Lower lobe of right lung (tissue), 2 donors: ENCODE data around the gene SRGAP2C. TPM values are rescaled to one million over a fixed set of nuclear protein-coding genes. Genes with fewer than 3 reads are reported as not detected.
"Not testable (repeated sequence)": the region's sequence is repeated elsewhere in the genome, so short reads cannot be mapped to it uniquely, and the experiment has no call there.

Experiments used
- ATAC-seq, 2 donors: fragments of 200-7000 bp; cut with Tn5 transposase; one replicate each; pipeline ENCODE4 v1.9.1; 2020 to 2022; ENCODE audit warnings: mild to moderate bottlenecking in 2 of 2, moderate library complexity in 2 of 2
- DNase-seq: peaks from one replicate; pipeline ENCODE4 v3.0.0-alpha.2; 2020
- H3K27ac ChIP-seq: fragments of 200-600 bp; one replicate; pipeline ENCODE4 v1.8.0; 2022
- H3K27me3 ChIP-seq: fragments of 200-600 bp; one replicate; pipeline ENCODE4 v1.8.0; 2022; ENCODE audit warnings: low read depth
- H3K36me3 ChIP-seq: fragments of 200-600 bp; one replicate; pipeline ENCODE4 v1.8.0; 2022; ENCODE audit warnings: mild to moderate bottlenecking
- H3K4me1 ChIP-seq: fragments of 200-600 bp; one replicate; pipeline ENCODE4 v1.8.0; 2022
- H3K4me3 ChIP-seq: fragments of 200-600 bp; one replicate; pipeline ENCODE4 v1.8.0; 2022; ENCODE audit warnings: mild to moderate bottlenecking
- H3K9me3 ChIP-seq: fragments of 200-600 bp; one replicate; pipeline ENCODE4 v1.8.0; 2022
- intact Hi-C: fragments of 100-400 bp; cut with DNase I; formaldehyde crosslinking; loops from one replicate; pipeline ENCODE4 v1.11.0; 2022
- total RNA-seq: library from RNA; stranded (reverse); fragmentation: NEBNext Ultra II Directional; extraction: Animal tissue kit (Norgen Biotek cat#: 25700); gene quantifications from one replicate; pipeline ENCODE4 v1.2.1, GENCODE V29; 2021
- donor health status: DM: no; HTN: yes; CAD: no; lungs with severe emphysema.

SRGAP2C gene
- total RNA-seq, 1 donor from 2014 or later: 33.9 TPM

GRCh38 chr1:121224714-121225113 lies 39.9 kb downstream of the SRGAP2C start:
- H3K4me3 ChIP-seq, H3K27me3 ChIP-seq, DNase-seq, H3K9me3 ChIP-seq, H3K36me3 ChIP-seq, H3K4me1 ChIP-seq, H3K27ac ChIP-seq, intact Hi-C loops: not testable (repeated sequence)
- peak; percentile 91 to 94 for ATAC-seq

GRCh38 chr1:121226295-121226904 lies 41.6 kb downstream of the SRGAP2C start:
- H3K36me3 ChIP-seq, DNase-seq, ATAC-seq, H3K27ac ChIP-seq, H3K4me1 ChIP-seq, H3K27me3 ChIP-seq, H3K4me3 ChIP-seq, intact Hi-C loops, H3K9me3 ChIP-seq: not testable (repeated sequence)

GRCh38 chr1:121226925-121227324 lies 42.1 kb downstream of the SRGAP2C start:
- H3K27me3 ChIP-seq, H3K36me3 ChIP-seq, H3K9me3 ChIP-seq, H3K4me1 ChIP-seq, H3K27ac ChIP-seq, DNase-seq, intact Hi-C loops, H3K4me3 ChIP-seq, ATAC-seq: not testable (repeated sequence)

DNA sequence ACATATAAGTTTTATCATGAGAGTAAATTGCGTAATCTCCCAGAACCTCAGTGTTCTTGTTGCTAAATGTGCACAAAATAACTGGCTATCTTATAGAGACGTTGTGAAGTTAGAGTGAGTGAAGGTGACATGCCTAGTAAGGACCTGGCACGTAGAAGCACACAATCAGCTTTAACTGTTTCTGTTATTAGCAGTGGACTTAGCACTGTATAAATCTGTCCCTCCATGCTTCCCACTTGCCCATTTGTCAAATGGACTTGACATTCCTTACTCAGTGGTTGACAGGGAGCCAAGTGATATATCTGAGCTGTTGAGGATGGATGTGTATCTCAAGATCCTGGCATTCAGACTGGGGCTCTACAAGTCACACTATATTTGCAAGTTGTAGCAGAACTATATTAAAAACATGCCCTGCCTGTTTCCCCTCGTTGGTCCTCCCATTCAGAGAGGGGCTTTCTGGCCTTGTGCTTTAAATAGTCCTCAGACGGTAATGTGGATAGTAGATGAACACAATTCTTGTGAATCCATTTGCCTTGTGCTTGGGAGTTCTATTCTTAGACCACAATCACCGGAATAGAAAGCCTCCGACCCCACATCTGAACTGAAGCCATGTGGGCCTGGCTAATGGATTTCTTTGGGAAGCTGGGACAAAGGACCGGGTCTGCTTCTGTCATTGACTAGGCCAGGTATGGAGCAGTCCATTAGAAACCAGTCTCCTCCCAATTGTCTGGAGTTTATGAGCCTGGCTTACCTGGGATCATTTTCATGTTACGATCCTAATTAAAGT lies 43.0 kb downstream of the SRGAP2C start:
- H3K27ac ChIP-seq, ATAC-seq, H3K36me3 ChIP-seq, H3K27me3 ChIP-seq, DNase-seq, H3K4me1 ChIP-seq, H3K9me3 ChIP-seq, H3K4me3 ChIP-seq, intact Hi-C loops: not testable (repeated sequence)

DNA sequence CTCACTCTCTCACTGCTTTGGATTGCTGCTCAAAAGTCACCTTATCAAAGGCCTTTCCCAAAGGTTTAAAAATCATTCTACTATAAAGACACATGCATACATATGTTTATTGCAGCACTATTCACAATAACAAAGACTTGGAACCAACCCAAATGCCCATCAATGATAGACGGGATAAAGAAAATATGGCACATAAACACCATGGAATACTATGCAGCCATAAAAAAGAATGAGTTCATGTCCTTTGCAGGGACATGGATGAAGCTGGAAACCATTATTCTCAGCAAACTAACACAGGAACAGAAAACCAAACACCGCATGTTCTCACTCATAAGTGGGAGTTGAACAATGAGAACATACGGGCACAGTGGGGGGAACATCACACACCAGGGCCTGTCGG lies 45.9 kb downstream of the SRGAP2C start:
- H3K27me3 ChIP-seq, H3K4me3 ChIP-seq, H3K4me1 ChIP-seq, ATAC-seq, H3K36me3 ChIP-seq, DNase-seq, H3K9me3 ChIP-seq, intact Hi-C loops, H3K27ac ChIP-seq: not testable (repeated sequence)

- H3K27ac ChIP-seq, DNase-seq, H3K9me3 ChIP-seq, ATAC-seq, H3K27me3 ChIP-seq, H3K36me3 ChIP-seq, intact Hi-C loops, H3K4me3 ChIP-seq, H3K4me1 ChIP-seq: not testable (repeated sequence)
Observed at GRCh38 chr1:121232445-121233125, 47.8 kb downstream of the SRGAP2C start.

DNA sequence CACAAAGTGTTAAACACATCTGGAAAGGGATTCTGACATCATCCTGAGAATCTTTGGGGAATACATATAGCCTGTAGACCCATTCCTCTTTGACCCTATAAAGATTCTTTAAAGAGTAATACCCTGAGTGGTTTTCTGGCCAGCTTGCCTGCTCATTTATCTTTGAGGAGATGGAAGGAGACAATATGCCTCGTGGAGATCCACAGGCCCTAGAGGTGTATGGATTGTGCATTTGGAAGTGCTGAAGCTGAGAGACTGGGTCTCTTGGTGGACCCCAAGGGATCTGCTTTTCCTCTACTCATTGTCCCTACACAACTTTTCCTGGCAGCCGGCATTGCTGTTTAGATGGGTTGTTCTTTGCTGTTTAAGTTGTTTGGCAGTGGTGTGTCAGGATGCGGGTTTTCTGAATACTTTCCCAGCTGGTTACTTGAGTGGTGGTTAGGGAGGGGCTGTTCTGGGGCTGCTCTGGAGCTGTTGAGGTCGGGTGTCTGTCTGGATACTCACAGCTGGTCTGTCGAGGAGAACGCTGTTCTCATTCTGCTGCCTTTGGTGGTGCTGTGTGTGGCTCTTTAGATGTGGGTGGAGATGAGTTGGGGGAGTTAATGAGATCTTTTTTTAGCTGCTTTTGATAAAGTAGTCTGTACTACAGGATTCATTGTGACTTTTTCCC lies 49.5 kb downstream of the SRGAP2C start:
- ATAC-seq, intact Hi-C loops, H3K4me3 ChIP-seq, H3K36me3 ChIP-seq, H3K4me1 ChIP-seq, H3K9me3 ChIP-seq, DNase-seq, H3K27ac ChIP-seq, H3K27me3 ChIP-seq: not testable (repeated sequence)

DNA sequence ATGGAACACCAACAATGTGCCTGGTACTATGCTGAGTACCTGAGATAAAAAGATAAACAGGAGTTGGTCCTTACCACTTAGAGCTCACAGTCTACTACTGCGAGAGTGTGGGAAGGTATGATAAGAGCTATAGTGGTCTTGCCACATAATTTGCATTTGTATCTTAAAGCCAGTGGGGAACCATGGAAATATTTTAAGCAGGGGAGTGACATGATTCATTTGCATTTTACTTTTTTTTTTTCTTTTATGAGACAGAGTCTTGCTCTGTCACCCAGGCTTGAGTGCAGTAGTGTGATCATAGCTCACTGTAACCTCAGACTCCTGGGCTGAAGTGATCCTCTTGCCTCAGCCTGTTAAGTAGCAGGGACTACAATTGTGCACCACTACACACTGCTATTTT lies 53.6 kb downstream of the SRGAP2C start:
- H3K4me3 ChIP-seq, H3K4me1 ChIP-seq, H3K36me3 ChIP-seq, ATAC-seq, H3K9me3 ChIP-seq, H3K27ac ChIP-seq, DNase-seq, H3K27me3 ChIP-seq, intact Hi-C loops: not testable (repeated sequence)

DNA sequence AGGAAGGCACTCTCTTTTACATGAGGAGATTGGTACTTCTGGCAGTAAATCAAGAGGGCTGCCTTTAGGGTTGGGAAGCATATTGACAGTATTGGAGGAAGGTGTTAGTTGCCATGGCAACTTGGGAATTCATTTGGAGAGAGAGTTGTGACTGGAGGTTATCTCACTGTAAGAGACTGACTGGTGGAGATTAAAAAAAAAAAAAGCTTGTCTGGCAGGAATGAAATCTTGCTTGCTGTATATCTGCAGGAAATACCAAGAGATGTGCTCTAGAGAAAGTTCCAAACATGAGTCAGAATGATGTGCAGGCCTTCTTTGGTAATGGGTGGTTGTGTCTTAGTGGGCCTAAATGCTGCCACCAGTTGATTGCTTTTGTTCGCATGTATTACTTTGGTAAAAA lies 59.1 kb downstream of the SRGAP2C start:
- H3K4me3 ChIP-seq, DNase-seq, H3K4me1 ChIP-seq, ATAC-seq, H3K9me3 ChIP-seq, H3K27ac ChIP-seq, H3K27me3 ChIP-seq, intact Hi-C loops, H3K36me3 ChIP-seq: not testable (repeated sequence)

GRCh38 chr1:121246399-121246798 lies 61.6 kb downstream of the SRGAP2C start:
- H3K27me3 ChIP-seq, ATAC-seq, H3K36me3 ChIP-seq, H3K4me1 ChIP-seq, intact Hi-C loops, H3K4me3 ChIP-seq, H3K27ac ChIP-seq, H3K9me3 ChIP-seq, DNase-seq: not testable (repeated sequence)

DNA sequence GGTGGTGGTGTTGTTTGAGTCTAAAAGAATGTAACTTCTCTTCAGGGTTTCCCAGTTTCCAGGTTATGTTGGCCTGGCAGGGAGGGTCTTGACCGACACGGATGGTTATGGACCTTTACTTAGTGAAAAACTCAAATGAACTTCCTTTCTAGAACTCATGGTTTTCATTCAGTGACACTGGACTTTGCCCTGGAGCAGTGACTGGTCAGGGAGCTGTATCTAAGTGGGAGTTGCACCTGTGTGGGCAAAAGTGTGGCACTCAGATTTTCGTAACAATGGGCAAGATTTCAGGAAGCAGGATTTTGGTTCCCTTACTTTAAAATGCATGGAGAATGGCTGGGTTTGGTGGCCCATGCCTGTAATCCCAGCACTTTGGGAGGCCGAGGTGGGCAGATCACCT lies 67.9 kb downstream of the SRGAP2C start:
- H3K36me3 ChIP-seq, H3K27ac ChIP-seq, H3K4me1 ChIP-seq, H3K9me3 ChIP-seq, intact Hi-C loops, ATAC-seq, H3K27me3 ChIP-seq, DNase-seq, H3K4me3 ChIP-seq: not testable (repeated sequence)

GRCh38 chr1:121254618-121255017 lies 69.8 kb downstream of the SRGAP2C start:
- H3K4me1 ChIP-seq, H3K9me3 ChIP-seq, intact Hi-C loops, H3K27me3 ChIP-seq, H3K36me3 ChIP-seq, H3K4me3 ChIP-seq, DNase-seq, ATAC-seq, H3K27ac ChIP-seq: not testable (repeated sequence)

DNA sequence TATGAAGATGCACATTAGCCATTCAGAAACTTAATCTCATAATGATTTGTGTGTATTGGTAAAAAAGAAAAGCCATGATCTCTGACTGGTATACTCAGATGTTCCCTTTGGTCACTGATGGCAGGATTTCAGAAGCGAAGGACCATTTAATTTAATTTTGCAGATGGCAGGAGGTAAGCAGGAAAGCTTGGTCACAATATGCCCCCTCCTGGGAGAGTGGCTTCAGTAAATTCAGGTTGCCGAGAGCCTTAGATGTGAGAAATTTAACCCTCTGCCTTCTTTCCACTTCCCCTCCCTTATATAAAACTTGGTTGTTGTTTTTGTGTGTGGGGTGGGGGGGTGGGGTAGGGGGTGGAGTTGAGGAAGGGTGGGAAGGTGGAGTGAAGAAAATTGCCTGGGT lies 72.9 kb downstream of the SRGAP2C start:
- ATAC-seq, H3K4me1 ChIP-seq, H3K9me3 ChIP-seq, H3K36me3 ChIP-seq, H3K4me3 ChIP-seq, H3K27ac ChIP-seq, DNase-seq, H3K27me3 ChIP-seq, intact Hi-C loops: not testable (repeated sequence)
